NCI-H146 treated with DMSO at 0.1 percent for 48 hours (cell line): ENCODE data around the gene MAT2A.
"Not testable (repeated sequence)": the region's sequence is repeated elsewhere in the genome, so short reads cannot be mapped to it uniquely, and the experiment has no call there.

Experiments
- DNase-seq: peaks from one replicate; lab custom pipeline; 2025; ENCODE audit not compliant: unreplicated experiment; lab: John Stamatoyannopoulos, UW

The MAT2A gene

DNA sequence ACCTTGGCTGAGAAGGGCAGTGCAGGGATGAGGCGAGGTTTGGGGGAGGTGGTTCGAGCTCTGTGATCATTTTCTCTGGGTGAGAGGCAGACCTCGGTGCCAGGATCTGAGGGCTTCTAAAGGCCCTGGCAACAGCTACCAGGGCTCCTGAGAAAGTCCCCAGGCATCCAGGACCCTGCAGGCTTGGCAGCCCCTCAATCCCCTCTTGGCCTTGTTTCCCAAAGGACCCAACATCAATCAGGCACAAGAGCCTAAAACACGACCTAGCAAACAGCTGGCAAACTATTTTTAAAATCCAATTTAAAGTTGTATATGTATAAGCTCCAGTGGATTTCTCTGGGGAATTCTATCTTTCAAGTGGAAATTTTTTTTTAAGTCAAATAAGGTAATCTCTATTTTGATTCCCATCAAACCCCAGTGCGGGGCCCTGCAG lies 15.0 kb upstream of the MAT2A start:
- DNase-seq = no peak

DNA sequence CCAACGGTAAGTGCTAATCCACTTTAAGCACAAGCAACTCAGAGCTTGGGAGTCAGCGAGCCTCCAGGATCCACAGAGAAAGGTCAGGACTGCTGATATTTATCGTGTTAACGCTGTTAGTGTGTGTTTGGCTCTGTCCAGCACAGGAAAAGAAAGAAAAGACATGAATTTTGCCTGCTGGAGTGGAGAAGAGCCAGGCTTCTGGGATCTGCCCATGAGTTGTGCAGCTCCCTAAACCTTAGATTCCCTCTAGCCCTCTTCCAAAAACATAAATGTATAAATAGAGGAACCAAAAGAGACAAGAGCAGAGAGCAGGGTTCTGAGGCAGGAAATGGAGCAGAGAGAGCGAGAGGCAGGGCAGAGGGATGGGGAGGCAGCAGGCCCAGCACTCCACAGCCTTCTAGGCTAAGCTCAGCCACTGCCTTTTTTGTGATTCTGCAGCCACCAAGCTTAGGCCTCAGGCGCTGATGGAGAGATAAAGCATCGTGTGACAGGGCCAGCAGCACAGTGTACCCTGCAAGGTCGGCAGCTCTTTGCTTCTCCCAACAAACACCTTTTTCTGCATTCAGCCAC lies 14.5 kb upstream of the MAT2A start:
- DNase-seq = no peak

DNA sequence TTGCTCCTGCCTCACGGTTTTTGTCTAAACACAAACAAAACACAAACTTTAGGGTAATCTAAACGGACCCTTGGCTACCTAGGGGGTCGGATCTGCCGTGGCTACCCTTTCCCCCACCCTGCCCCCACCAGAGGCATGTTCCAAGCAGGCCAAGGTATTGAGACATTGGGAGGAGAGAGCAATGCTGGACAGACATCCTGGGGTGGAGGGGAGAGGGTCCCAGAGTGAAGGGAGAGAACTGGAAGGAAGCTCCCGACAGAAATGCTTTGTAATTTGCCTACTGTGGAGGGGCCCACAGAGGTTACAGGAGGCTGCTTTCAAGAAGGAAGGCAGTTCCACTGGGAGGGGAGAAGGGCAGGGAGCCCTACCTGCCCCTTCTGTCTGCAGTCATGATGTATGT lies 13.9 kb upstream of the MAT2A start:
- DNase-seq = no peak

DNA sequence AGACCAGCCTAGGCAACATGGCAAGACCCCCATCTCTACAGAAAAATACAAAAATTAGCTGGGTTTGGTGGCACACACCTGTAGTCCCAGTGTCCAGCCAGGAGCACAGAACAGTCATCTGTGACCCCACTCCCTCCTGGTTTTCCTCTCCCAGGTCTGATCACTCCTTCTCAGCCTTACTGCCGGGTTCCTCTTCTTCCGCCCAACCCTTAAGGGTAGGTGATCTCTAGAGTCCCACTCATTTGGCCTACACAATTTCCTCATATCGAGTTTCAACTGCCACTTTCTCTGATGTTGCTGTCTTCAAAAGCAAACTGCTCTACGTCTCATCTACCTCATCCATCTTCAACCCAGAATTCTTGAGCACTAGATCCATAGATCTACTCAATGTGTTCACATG lies 13.4 kb upstream of the MAT2A start:
- no peak for DNase-seq

DNA sequence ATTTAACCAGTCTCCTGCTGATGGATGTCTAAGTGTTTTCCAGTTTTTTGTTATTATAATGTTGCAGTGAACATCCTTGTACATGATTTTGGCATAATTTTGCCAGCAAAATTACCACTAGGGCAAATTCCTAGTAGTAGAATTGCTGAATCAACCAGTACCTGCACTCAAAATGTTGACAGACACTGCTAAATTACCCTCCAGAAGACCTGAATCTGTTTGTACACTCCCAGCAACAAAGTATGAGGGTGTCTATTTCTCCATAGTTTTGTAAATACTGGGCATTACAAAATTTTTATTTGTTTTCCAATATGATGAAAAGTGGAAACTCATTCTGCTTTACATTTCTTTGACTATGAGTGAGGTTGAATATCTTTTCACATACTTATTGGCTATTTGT lies 11.2 kb upstream of the MAT2A start:
- no peak for DNase-seq

DNA sequence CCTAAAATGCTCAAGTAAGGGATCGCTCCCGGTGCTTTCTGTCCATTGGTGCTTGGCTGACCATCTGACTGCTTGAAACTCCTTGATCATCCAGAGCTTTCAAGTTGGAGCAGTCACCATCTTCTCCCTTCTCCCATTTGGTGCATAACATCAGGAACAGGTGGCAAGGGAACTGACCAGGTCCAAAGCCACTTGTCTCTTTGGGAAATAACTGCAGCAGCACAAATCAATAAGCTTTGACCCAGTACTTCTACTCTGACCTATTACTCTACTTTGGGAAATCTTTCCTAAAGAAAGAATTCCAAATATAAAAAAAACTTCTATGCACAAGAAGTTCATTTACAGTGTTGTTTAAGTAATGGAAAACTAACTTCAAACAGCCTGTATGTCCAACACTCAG lies 10.6 kb upstream of the MAT2A start:
- no peak for DNase-seq

DNA sequence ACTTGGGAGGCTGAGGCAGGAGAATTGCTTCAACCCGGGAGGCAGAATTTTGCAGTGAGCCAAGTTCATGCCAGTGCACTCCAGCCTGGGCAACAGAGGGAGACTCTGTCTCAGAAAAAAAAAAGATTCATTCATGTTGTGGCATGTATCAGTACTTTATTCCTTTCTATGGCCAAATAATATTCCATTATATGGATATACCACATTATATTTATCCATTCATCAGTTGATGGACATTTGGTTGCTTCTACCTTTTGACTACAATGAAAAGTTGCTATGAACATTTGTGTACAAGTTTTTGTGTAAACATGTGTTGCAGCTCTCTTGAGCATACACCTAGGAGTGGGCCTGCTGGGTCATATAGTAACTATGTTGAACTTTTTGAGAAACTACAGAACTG lies 9.2 kb upstream of the MAT2A start:
- no peak for DNase-seq

DNA sequence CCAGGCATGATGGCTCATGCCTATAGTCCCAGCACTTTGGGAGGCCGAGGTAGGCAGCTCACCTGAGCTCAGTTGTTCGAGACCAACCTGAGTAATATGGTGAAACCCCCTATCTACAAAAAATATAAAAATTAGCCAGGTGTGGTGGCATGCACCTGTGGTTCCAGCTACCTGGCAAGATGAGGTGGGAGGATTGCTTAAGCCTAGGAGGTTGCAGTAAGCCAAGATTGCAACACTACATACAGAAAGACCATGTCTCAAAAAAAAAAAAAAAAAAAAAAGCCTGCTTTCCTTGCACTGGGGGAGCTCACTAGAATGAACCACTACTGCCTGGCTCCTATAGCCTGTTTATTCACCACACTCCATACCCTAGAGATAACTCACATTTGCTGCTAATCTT lies 7.4 kb upstream of the MAT2A start:
- no peak for DNase-seq

DNA sequence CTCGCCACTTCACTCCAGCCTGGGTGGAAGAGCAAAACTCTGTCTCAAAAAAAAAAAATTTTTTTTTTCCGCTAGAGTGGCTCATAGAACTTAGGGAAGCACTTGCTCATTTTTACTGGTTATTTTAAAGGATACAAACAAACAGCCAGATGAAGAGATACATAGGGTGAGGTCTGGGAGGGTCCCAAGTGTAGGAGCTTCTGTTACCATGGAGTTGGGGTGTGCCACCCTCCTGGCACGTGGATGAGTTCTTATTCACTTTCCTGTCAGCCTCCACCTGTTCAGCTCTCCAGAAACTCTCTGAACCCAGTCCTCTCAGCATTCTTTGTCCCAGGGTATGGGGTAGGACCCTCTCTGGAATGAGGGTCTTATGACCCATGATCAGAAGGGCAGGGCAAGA lies 4.9 kb upstream of the MAT2A start:
- DNase-seq = no peak

DNA sequence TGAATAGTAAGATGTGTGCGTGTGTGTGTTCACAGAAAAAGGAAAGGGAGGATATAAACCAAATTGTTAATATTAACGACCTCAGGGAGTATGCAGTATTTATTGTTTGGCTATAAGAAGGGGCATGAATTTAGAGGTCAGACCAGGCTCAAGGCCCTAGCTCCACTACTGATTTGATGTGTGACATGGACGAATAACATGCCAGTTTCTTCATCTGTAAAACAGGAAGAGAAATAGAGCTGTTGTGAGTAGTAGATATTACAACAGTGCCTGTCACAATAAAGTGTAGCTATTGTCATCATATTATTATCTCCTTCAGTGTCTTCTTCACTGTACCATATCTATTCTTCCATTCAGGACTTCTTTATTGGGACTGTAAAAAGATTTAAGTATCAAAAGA lies 4.1 kb upstream of the MAT2A start:
- no peak for DNase-seq

DNA sequence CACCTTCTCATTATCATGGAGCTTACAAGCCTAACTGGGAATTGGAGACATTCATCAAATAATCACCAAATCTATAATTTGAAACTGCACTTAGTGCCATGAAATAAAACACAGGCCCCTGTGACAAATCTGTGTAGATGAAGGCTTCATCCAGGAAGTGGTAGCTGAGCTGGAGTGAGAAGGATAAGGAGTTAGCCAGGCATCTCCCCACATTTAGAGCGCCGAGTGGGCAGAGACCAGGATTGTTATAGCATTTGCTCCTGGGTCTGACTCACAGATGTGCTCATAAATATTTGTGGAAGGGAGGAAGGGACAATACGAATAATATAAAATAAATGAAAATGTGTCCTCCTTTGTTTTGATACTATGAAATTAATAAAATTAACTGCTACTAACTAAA lies 2.5 kb upstream of the MAT2A start:
- DNase-seq = no peak

DNA sequence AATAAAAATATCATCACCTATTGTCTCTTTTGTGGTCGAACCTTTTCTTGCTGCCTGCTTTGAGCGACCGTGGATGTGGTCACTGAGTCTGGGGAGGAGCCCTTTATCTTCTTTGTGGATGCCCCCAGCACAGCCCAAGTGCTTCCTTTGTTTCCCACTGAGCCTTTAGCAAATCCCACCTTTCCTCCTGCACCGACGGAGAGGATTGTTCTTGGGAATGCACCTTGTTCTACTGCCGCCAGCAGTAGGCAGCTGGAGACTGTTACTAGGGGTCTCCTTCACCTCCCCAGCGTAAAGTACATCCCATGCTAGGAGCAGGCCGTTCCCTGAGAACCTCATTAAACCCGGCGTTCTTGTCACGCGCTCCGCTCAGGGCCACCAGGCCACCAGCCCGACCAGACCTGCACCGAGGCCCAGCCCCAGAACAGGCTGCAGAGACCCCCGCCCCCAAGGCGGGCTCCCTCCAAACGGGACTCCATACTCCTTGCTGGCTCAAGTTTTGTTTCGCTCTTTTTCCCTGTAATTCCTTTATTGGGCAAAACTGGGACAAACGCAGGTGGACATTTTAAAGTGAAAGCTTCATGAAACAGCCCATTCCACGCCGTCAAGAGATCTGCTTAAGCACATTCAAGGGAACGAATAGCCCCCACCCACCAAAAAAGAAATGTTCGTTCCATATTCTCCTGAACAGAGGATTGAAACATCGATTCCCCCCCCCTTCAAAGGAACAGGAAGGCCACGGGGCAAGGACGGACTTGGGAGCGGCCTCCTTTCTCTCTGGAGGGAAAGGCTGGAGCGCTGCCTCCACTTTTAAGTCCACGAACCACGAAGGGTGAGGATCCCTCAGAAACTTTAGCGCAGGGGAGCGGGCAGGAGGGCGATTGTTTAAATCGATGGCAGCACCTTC lies 1.1 kb upstream of the MAT2A start:
- DNase-seq = peak; percentile 56

DNA sequence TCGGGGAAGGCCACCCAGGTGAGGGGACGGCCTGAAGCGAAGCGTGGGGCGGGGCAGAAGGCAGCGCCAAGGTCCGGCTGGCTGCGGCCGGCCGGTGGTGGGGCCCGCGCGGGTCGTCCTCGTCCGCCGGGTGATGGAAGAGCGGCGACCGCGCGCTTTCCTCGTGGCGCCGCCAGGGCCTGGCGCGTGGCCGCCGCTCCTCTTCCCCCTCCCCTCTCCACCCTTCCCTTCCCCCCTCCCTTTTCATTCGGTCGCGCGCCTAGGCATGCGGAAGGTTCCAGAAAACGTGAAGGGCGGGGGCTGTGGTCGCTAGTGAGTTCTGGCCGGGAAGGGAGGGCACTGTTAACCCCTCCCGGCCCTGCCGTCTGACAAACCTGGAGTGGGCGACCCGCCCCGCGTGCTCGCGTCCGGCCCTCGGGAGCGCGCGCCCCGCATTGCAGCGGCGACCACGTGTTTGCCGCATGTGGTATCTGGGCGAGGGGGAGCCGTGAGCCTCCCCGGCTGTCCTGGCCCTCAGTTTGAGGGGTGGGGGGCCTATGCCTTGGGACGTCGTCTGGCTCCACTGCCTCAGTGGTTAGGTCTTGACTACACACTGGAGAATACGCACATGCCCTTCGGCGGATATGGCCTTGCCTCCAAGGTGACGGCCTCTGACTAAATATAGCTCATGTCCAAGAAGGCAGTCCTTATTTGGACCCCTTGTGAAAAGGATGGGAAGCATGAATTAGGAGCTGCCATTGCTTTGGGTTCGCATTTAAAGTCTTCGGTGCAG lies 579 bp downstream of the MAT2A start:
- DNase-seq = no peak

DNA sequence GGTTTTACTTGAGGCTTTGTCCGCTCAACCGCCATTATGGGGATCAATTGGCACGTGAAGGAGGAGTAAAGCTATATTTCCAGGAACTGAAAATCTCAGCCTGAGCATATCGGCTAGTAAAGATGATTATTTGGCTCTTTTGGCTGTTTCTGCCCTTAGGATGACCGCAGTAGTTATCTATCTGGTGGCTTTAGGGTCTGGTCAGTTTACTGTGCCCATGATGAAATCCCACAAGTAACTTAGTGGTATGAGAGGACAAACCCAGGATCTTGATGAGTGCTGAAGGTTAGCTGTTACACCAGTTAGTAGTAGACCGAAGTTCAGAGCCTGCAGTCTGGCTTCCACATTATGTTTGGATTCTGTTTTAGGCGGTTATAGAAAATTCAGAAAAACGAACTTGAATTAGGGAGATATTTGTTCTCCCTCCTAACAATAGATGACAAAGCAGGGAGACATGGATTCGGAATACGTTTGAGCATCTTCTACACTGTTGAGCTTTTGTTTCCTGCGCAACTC lies 1.2 kb downstream of the MAT2A start:
- peak; percentile 14 for DNase-seq

DNA sequence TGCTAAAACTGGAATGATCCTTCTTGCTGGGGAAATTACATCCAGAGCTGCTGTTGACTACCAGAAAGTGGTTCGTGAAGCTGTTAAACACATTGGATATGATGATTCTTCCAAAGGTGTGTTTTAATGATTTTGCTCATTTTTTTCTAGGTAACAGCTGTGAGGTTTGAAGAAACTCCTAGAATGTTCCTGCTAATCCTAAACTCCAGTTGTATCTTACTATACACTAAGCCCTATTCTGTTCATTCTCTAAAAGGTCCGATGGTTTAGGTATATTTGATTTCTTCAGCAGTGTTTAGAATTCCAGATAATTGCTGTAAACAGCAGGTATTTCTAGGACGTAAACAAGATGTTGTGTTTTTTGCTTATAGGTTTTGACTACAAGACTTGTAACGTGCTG lies 2.3 kb downstream of the MAT2A start:
- DNase-seq = no peak

DNA sequence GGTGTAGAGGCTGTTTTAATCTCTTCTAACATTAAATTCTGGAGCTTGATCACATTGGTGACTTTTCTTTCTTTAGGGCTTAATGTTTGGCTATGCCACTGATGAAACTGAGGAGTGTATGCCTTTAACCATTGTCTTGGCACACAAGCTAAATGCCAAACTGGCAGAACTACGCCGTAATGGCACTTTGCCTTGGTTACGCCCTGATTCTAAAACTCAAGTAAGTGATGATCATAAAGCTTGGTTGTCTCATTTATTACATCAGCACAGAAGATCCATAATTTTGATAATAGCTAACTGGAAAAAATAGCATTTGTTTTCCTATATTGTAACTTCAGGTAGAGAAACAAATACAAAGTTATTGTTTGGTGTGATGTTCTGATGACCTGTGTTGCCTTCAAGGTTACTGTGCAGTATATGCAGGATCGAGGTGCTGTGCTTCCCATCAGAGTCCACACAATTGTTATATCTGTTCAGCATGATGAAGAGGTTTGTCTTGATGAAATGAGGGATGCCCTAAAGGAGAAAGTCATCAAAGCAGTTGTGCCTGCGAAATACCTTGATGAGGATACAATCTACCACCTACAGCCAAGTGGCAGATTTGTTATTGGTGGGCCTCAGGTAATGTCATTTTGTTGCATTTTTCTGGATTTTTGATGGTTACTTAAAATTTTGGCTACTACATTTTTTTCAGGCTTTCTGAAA lies 2.9 kb downstream of the MAT2A start:
- DNase-seq = no peak

DNA sequence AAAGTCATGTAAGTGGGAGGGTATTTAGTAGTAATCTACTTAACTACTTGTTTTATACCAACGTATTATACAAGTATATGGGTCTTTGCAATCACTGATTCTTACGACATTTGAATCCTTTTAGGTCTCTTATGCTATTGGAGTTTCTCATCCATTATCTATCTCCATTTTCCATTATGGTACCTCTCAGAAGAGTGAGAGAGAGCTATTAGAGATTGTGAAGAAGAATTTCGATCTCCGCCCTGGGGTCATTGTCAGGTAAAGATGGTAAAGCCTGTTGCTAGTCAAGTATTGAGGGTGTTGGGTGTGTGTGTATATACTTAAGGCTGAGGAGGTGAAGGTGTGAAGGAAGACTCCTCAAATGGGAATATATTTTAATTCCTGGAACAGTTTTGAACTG lies 3.8 kb downstream of the MAT2A start:
- DNase-seq = no peak

DNA sequence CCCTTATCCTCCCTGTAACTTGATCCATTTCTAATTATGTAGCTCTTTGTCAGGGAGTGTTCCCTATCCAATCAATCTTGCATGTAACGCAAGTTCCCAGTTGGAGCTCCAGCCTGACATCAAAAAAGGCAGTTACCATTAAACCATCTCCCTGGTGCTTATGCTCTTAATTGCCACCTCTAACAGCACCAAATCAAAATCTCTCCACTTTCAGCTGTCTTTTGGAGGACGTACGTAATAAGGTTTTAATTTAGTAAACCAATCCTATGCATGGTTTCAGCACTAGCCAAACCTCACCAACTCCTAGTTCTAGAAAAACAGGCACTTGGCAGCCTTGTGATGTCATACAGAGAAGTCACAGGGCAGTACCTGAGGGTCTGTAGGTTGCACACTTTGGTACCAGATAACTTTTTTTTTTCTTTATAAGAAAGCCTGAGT lies 5.3 kb downstream of the MAT2A start:
- peak; percentile 43 for DNase-seq

DNA sequence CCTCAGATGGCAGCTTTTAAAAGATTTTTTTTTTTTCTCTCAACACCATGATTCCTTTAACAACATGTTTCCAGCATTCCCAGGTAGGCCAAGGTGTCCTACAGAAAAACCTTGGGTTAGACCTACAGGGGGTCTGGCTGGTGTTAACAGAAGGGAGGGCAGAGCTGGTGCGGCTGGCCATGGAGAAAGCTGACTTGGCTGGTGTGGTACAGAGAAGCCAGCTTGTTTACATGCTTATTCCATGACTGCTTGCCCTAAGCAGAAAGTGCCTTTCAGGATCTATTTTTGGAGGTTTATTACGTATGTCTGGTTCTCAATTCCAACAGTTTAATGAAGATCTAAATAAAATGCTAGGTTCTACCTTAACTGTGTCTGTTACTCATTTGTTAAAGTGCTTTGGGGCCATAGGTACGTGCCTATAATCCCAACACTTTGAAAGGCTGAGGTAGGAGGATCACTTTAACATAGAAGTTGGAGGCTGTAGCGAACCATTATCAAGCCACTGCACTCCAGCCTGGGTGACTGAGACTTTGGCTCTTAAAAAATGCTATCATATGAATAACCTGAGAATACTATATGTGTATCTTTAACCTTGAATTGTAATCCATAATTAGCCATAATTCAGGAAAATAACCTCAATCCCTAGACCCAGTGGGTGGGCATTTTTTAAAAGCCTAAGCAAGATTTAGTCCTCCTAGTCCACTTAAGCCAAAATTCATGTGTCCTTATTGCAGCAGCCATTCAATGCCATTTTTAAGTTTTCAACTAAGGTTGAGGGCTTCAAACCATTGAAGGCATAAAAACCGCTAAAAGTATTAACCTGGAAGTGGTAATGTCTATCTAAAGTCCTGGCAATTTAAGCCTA lies 6.2 kb downstream of the MAT2A start:
- not testable (repeated sequence) for DNase-seq

DNA sequence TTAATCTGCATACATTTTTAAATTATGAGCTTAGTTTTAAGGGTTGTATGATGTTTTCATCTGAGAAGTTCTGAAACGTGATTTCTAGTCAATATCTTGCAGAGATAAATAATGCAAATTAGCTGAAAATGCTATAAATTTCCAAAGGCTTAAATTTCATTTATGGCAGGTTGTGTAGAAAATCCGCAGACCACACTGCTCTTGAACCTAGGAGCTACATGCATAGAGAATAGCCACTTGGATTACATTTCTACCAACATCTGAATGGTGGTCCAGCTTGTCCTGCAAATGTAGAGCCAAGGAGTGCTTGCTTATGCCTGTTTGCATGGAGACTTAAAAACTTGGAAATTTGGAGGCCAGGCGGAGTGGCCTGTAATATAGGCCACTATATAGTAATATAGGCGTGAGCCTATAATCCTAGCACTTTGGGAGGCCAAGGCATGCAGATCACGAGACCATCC lies 6.8 kb downstream of the MAT2A start:
- no peak for DNase-seq
